ENCODE measurements around the gene FGF4.
"Not testable (repeated sequence)": the region's sequence is repeated elsewhere in the genome, so short reads cannot be mapped to it uniquely, and the experiment has no call there.

The FGF4 gene

GRCh38 chr11:69774354-69775162, 583 bp downstream of the FGF4 start:
- Histone ChIP-seq H3K27me3 (replicated peaks; ENCODE audit: control insufficient read depth, insufficient read depth, low read length, poor library complexity, severe bottlenecking) (peaks cover 6% of the 10 kb centered on the region), H3K36me3 (ENCODE audit: control insufficient read depth, insufficient read depth, low read length) (no peaks in the 10 kb centered on the region), H3K9me3 (ENCODE audit: control insufficient read depth, low read length) (no peaks in the 10 kb centered on the region), H3K4me1 (ENCODE audit: control insufficient read depth, insufficient read depth, low read length, poor library complexity, severe bottlenecking) (no peaks in the 10 kb centered on the region), H3K27ac (ENCODE audit: insufficient read depth, low read length, poor library complexity, severe bottlenecking) (no peak overlapping the region), H3K4me3 (ENCODE audit: insufficient read depth, low read depth, low read length, poor library complexity, severe bottlenecking) (no peak overlapping the region)
- no peak for DNase-seq

DNA sequence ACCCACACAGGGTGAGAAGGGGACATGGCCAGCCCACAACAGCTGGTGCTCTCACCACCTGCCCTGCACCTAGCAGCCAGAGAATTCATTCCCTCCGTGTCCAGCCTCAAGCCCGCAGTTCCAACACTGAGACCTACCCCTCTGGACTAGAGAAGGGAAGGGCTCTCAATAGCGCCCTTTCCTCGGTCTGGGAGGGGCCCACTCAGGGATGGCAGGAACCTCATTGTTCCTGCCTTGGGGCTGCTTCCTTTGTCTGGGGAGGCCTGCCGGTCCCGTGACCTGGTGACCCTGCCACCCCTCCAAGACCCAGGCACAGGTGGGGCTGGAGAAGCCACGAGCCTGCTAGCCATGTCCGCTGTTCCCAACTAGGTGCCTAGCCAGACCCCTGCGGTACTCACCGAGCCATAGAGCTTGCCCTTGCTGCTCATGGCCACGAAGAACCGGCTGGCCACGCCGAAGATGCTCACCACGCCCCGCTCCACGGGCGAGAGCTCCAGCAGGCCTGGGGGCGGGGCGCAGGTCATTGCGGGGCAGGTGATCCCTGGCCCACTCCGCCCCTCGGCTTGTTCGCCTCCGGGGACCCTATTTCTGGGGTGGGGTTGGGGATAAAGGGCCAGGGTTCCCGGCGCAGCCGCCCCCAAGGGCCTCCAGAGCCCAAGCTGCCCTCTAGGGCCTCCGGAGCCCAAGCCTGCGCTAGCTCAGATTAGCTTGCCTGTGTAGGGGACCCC, 1.4 kb downstream of the FGF4 start:
- no peaks in the 10 kb centered on the region for H3K4me1 ChIP-seq (ENCODE audit: control insufficient read depth, insufficient read depth, low read length, poor library complexity, severe bottlenecking)
- no peaks in the 10 kb centered on the region for H3K9me3 ChIP-seq (ENCODE audit: control insufficient read depth, low read length)
- no peaks in the 10 kb centered on the region for H3K36me3 ChIP-seq (ENCODE audit: control insufficient read depth, insufficient read depth, low read length)
- H3K27ac ChIP-seq (ENCODE audit: insufficient read depth, low read length, poor library complexity, severe bottlenecking), result no peak overlapping the region
- H3K4me3 ChIP-seq (ENCODE audit: insufficient read depth, low read depth, low read length, poor library complexity, severe bottlenecking), result no peak overlapping the region
- H3K27me3 ChIP-seq (replicated peaks; ENCODE audit: control insufficient read depth, insufficient read depth, low read length, poor library complexity, severe bottlenecking), result peaks cover 6% of the 10 kb centered on the region
- no peak for DNase-seq

GRCh38 chr11:69771466-69771865, 3.7 kb downstream of the FGF4 start:
- H3K27me3 ChIP-seq (replicated peaks; ENCODE audit: control insufficient read depth, insufficient read depth, low read length, poor library complexity, severe bottlenecking), result peaks cover 5% of the 10 kb centered on the region
- no peaks in the 10 kb centered on the region for H3K36me3 ChIP-seq (ENCODE audit: control insufficient read depth, insufficient read depth, low read length)
- no peak overlapping the region for H3K27ac ChIP-seq (ENCODE audit: insufficient read depth, low read length, poor library complexity, severe bottlenecking)
- no peak overlapping the region for H3K4me3 ChIP-seq (ENCODE audit: insufficient read depth, low read depth, low read length, poor library complexity, severe bottlenecking)
- no peak for DNase-seq
- H3K9me3 ChIP-seq (ENCODE audit: control insufficient read depth, low read length), result no peaks in the 10 kb centered on the region
- no peaks in the 10 kb centered on the region for H3K4me1 ChIP-seq (ENCODE audit: control insufficient read depth, insufficient read depth, low read length, poor library complexity, severe bottlenecking)

- no peak overlapping the region for H3K27ac ChIP-seq (ENCODE audit: insufficient read depth, low read length, poor library complexity, severe bottlenecking)
- peaks cover under 1% of the 10 kb centered on the region for H3K27me3 ChIP-seq (replicated peaks; ENCODE audit: control insufficient read depth, insufficient read depth, low read length, poor library complexity, severe bottlenecking)
- H3K4me1 ChIP-seq (ENCODE audit: control insufficient read depth, insufficient read depth, low read length, poor library complexity, severe bottlenecking), result no peaks in the 10 kb centered on the region
- no peak overlapping the region for H3K4me3 ChIP-seq (ENCODE audit: insufficient read depth, low read depth, low read length, poor library complexity, severe bottlenecking)
- no peaks in the 10 kb centered on the region for H3K36me3 ChIP-seq (ENCODE audit: control insufficient read depth, insufficient read depth, low read length)
- no peak for DNase-seq
- no peaks in the 10 kb centered on the region for H3K9me3 ChIP-seq (ENCODE audit: control insufficient read depth, low read length)
These were observed 4.6 kb downstream of the FGF4 start for GRCh38 chr11:69770540-69770939.

- Histone ChIP-seq H3K27ac (ENCODE audit: insufficient read depth, low read length, poor library complexity, severe bottlenecking) (no peak overlapping the region), H3K4me1 (ENCODE audit: control insufficient read depth, insufficient read depth, low read length, poor library complexity, severe bottlenecking) (no peaks in the 10 kb centered on the region), H3K9me3 (ENCODE audit: control insufficient read depth, low read length) (no peaks in the 10 kb centered on the region), H3K36me3 (ENCODE audit: control insufficient read depth, insufficient read depth, low read length) (no peaks in the 10 kb centered on the region), H3K27me3 (replicated peaks; ENCODE audit: control insufficient read depth, insufficient read depth, low read length, poor library complexity, severe bottlenecking) (no peaks in the 10 kb centered on the region), H3K4me3 (ENCODE audit: insufficient read depth, low read depth, low read length, poor library complexity, severe bottlenecking) (no peak overlapping the region)
- no peak for DNase-seq
These were observed 9.6 kb downstream of the FGF4 start for GRCh38 chr11:69765498-69765995.

DNA sequence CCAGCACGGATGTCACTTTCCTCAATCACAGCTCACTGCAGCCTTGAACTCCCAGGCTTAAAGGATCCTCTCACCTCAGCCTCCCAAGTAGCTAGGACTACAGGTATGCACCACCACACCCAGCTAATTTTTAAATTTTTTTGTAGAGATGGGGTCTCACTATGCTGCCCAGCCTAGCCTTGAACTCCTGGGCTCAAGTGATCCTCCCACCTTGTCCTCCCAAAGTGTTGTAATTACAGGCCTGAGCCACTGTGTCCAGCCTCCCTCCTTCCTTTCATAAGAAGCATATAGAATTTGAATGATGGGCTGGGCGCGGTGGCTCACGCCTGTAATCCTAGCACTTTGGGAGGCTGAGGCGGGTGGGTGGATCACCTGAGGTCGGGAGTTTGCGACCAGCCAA, 10.2 kb downstream of the FGF4 start:
- H3K9me3 ChIP-seq (ENCODE audit: control insufficient read depth, low read length); H3K36me3 ChIP-seq (ENCODE audit: control insufficient read depth, insufficient read depth, low read length); H3K27me3 ChIP-seq (replicated peaks; ENCODE audit: control insufficient read depth, insufficient read depth, low read length, poor library complexity, severe bottlenecking); H3K4me3 ChIP-seq (ENCODE audit: insufficient read depth, low read depth, low read length, poor library complexity, severe bottlenecking); H3K27ac ChIP-seq (ENCODE audit: insufficient read depth, low read length, poor library complexity, severe bottlenecking); H3K4me1 ChIP-seq (ENCODE audit: control insufficient read depth, insufficient read depth, low read length, poor library complexity, severe bottlenecking); DNase-seq: not testable (repeated sequence)

- no peak for DNase-seq
- no peaks in the 10 kb centered on the region for H3K4me1 ChIP-seq (ENCODE audit: control insufficient read depth, insufficient read depth, low read length, poor library complexity, severe bottlenecking)
- H3K27me3 ChIP-seq (replicated peaks; ENCODE audit: control insufficient read depth, insufficient read depth, low read length, poor library complexity, severe bottlenecking), result no peaks in the 10 kb centered on the region
- H3K9me3 ChIP-seq (ENCODE audit: control insufficient read depth, low read length), result no peaks in the 10 kb centered on the region
- H3K36me3 ChIP-seq (ENCODE audit: control insufficient read depth, insufficient read depth, low read length), result no peaks in the 10 kb centered on the region
- no peak overlapping the region for H3K4me3 ChIP-seq (ENCODE audit: insufficient read depth, low read depth, low read length, poor library complexity, severe bottlenecking)
- no peak overlapping the region for H3K27ac ChIP-seq (ENCODE audit: insufficient read depth, low read length, poor library complexity, severe bottlenecking)
These were observed 14.8 kb downstream of the FGF4 start for GRCh38 chr11:69760319-69760718.

- H3K27ac ChIP-seq (ENCODE audit: insufficient read depth, low read length, poor library complexity, severe bottlenecking), result no peak overlapping the region
- no peak for DNase-seq
- H3K4me1 ChIP-seq (ENCODE audit: control insufficient read depth, insufficient read depth, low read length, poor library complexity, severe bottlenecking), result no peaks in the 10 kb centered on the region
- no peaks in the 10 kb centered on the region for H3K36me3 ChIP-seq (ENCODE audit: control insufficient read depth, insufficient read depth, low read length)
- no peaks in the 10 kb centered on the region for H3K9me3 ChIP-seq (ENCODE audit: control insufficient read depth, low read length)
- no peak overlapping the region for H3K4me3 ChIP-seq (ENCODE audit: insufficient read depth, low read depth, low read length, poor library complexity, severe bottlenecking)
- no peaks in the 10 kb centered on the region for H3K27me3 ChIP-seq (replicated peaks; ENCODE audit: control insufficient read depth, insufficient read depth, low read length, poor library complexity, severe bottlenecking)
These were observed 22.3 kb downstream of the FGF4 start for GRCh38 chr11:69752890-69753289.

DNA sequence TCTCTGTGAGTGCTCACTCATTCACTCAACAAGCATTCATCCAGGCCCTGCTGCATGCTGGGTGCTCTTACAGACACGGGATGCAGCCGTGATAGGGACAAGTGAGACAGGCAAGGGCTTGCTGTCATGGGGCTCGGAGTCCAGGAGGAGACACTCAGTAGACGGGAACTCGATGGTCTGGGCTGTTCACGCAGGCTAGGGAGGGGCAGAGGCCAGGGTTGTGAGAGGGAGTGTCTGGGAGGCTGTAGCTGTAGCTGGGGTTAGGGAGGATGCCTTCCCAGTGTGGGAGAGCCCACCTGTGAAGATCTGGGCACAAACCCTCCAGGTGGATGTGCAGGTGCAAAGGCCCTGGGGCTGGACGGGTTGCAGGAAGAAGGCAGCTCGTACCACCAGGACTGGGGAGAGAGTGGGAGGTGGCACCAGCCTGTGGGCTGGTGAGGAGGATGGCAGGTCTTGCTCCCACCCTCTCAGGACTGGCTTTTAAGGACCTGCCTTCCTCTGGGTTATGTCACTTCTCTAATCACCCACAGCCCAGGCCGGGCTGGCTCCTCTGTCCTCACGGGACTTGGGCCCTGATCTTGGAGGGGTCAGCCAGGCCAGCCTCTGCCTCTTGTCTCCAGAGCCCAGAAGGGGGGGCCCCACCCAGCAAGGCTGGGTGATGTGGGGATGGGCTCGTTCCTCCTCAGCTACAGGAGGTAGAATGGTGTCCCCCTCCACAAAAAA, 24.1 kb downstream of the FGF4 start:
- Histone ChIP-seq H3K4me1 (ENCODE audit: control insufficient read depth, insufficient read depth, low read length, poor library complexity, severe bottlenecking) (no peaks in the 10 kb centered on the region), H3K27me3 (replicated peaks; ENCODE audit: control insufficient read depth, insufficient read depth, low read length, poor library complexity, severe bottlenecking) (peaks cover 6% of the 10 kb centered on the region), H3K27ac (ENCODE audit: insufficient read depth, low read length, poor library complexity, severe bottlenecking) (no peak overlapping the region), H3K4me3 (ENCODE audit: insufficient read depth, low read depth, low read length, poor library complexity, severe bottlenecking) (no peak overlapping the region), H3K9me3 (ENCODE audit: control insufficient read depth, low read length) (no peaks in the 10 kb centered on the region), H3K36me3 (ENCODE audit: control insufficient read depth, insufficient read depth, low read length) (no peaks in the 10 kb centered on the region)
- no peak for DNase-seq

All from effector memory CD4-positive, alpha-beta T cell (primary cell).